PFSK-1 (cell line): ENCODE measurements around the gene ATP10A.

Experiments used
- FOXP2 ChIP-seq: optimal IDR thresholded peaks from 2 replicates; pipeline ENCODE3; 2011; ENCODE audit warnings: borderline replicate concordance, control low read depth, inconsistent platforms; ENCODE audit not compliant: insufficient read depth; ENCODE audit errors: extremely low read length, extremely low read depth
- POLR2AphosphoS5 ChIP-seq: IDR thresholded peaks from 2 replicates; pipeline ENCODE4 v1.6.1; 2012; ENCODE audit warnings: low read depth, mild to moderate bottlenecking, control low read depth, low read length, moderate library complexity
- SIN3A ChIP-seq: IDR thresholded peaks from 2 replicates; pipeline ENCODE4 v1.6.1; 2012; ENCODE audit warnings: mild to moderate bottlenecking, low read length, moderate library complexity, borderline replicate concordance; ENCODE audit not compliant: insufficient read depth
- TAF1 ChIP-seq: IDR thresholded peaks from 2 replicates; pipeline ENCODE4 v1.6.1; 2012; ENCODE audit warnings: low read length, control low read depth, borderline replicate concordance; ENCODE audit not compliant: insufficient read depth
- TF ChIP-seq, protein P1 (sequence below), 2 experiments: IDR thresholded peaks; 2 replicates each; pipeline versions ENCODE4 v1.6.1 to v1.8.0; 2011 to 2012; ENCODE audit warnings: low read depth in 2 of 2, low read length in 2 of 2, control low read depth in 1 of 2, inconsistent platforms in 1 of 2, mild to moderate bottlenecking in 1 of 2, moderate library complexity in 1 of 2; ENCODE audit not compliant: insufficient read depth in 1 of 2

The ATP10A gene

GRCh38 chr15:25850154-25851111 lies 12.7 kb downstream of the ATP10A start:
- TF ChIP-seq POLR2AphosphoS5 = no peak
- no peak for TF ChIP-seq SIN3A
- TF ChIP-seq TAF1 = no peak
- no peak for TF ChIP-seq FOXP2
- TF ChIP-seq, protein P1, sequence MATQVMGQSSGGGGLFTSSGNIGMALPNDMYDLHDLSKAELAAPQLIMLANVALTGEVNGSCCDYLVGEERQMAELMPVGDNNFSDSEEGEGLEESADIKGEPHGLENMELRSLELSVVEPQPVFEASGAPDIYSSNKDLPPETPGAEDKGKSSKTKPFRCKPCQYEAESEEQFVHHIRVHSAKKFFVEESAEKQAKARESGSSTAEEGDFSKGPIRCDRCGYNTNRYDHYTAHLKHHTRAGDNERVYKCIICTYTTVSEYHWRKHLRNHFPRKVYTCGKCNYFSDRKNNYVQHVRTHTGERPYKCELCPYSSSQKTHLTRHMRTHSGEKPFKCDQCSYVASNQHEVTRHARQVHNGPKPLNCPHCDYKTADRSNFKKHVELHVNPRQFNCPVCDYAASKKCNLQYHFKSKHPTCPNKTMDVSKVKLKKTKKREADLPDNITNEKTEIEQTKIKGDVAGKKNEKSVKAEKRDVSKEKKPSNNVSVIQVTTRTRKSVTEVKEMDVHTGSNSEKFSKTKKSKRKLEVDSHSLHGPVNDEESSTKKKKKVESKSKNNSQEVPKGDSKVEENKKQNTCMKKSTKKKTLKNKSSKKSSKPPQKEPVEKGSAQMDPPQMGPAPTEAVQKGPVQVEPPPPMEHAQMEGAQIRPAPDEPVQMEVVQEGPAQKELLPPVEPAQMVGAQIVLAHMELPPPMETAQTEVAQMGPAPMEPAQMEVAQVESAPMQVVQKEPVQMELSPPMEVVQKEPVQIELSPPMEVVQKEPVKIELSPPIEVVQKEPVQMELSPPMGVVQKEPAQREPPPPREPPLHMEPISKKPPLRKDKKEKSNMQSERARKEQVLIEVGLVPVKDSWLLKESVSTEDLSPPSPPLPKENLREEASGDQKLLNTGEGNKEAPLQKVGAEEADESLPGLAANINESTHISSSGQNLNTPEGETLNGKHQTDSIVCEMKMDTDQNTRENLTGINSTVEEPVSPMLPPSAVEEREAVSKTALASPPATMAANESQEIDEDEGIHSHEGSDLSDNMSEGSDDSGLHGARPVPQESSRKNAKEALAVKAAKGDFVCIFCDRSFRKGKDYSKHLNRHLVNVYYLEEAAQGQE (IDR thresholded peaks at IDR 0.05; ENCODE audit: insufficient read depth in 1 of 2, low read depth in 2 of 2, low read length in 2 of 2) = no peak

- TF ChIP-seq, protein P1 (IDR thresholded peaks at IDR 0.05; ENCODE audit: insufficient read depth in 1 of 2, low read depth in 2 of 2, low read length in 2 of 2) = no peak
- TF ChIP-seq TAF1 = no peak
- TF ChIP-seq POLR2AphosphoS5 = no peak
- no peak for TF ChIP-seq SIN3A
- TF ChIP-seq FOXP2 = no peak
Measured at GRCh38 chr15:25849157-25849921, 13.8 kb downstream of the ATP10A start.

GRCh38 chr15:25848784-25849156 lies 14.4 kb downstream of the ATP10A start:
- TF ChIP-seq, protein P1 (IDR thresholded peaks at IDR 0.05; ENCODE audit: insufficient read depth in 1 of 2, low read depth in 2 of 2, low read length in 2 of 2) = no peak
- TF ChIP-seq TAF1 (no peak), SIN3A (no peak), POLR2AphosphoS5 (no peak), FOXP2 (no peak)

DNA sequence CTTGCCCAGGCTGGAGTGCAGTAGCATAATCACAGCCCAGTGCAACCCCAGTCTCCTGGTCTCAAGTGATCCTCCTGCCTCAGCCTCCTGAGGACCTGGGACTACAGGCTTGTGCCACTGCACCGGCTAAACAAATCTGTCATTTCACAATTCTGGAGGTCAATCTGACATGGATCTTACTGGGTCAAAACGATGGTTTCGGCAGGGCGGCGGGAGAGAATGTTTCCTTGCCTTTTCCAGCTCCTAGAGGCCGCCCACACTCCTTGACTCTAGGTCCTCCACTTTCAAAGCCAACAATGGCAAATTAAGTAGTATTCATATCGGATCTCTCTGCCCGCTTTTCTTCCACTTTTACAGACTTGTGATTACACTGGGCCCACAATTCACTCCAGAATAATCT lies 14.8 kb downstream of the ATP10A start:
- no peak for TF ChIP-seq SIN3A
- TF ChIP-seq FOXP2 = no peak
- TF ChIP-seq, protein P1 (IDR thresholded peaks at IDR 0.05; ENCODE audit: insufficient read depth in 1 of 2, low read depth in 2 of 2, low read length in 2 of 2) = no peak
- TF ChIP-seq POLR2AphosphoS5 = no peak
- TF ChIP-seq TAF1 = no peak
